Mucosa of stomach (tissue), 1 donor: ENCODE results near the gene PHRF1.
A peak's percentile ranks its signal among the peaks of the same experiment; 100 is the strongest.

Source experiments
- H3K27me3 ChIP-seq: one replicate; pipeline ENCODE4 v1.7.0; 2013; ENCODE audit warnings: mild to moderate bottlenecking, low read length; ENCODE audit not compliant: control insufficient read depth, insufficient read depth
- H3K36me3 ChIP-seq: one replicate; pipeline ENCODE4 v1.7.0; 2013; ENCODE audit warnings: low read length; ENCODE audit not compliant: control insufficient read depth, insufficient read depth
- H3K4me1 ChIP-seq: one replicate; pipeline ENCODE4 v1.7.0; 2013; ENCODE audit warnings: mild to moderate bottlenecking, low read length; ENCODE audit not compliant: control insufficient read depth, insufficient read depth
- H3K4me3 ChIP-seq: one replicate; pipeline ENCODE4 v1.7.0; 2013; ENCODE audit warnings: low read length
- H3K9ac ChIP-seq: one replicate; pipeline ENCODE4 v1.7.0; 2013; ENCODE audit warnings: mild to moderate bottlenecking, low read length, moderate library complexity
- H3K9me3 ChIP-seq: one replicate; pipeline ENCODE4 v1.7.0; 2013; ENCODE audit warnings: mild to moderate bottlenecking, low read length, moderate library complexity; ENCODE audit not compliant: control insufficient read depth
- donor health status: Pancreatic carcinoma.

The PHRF1 gene

DNA sequence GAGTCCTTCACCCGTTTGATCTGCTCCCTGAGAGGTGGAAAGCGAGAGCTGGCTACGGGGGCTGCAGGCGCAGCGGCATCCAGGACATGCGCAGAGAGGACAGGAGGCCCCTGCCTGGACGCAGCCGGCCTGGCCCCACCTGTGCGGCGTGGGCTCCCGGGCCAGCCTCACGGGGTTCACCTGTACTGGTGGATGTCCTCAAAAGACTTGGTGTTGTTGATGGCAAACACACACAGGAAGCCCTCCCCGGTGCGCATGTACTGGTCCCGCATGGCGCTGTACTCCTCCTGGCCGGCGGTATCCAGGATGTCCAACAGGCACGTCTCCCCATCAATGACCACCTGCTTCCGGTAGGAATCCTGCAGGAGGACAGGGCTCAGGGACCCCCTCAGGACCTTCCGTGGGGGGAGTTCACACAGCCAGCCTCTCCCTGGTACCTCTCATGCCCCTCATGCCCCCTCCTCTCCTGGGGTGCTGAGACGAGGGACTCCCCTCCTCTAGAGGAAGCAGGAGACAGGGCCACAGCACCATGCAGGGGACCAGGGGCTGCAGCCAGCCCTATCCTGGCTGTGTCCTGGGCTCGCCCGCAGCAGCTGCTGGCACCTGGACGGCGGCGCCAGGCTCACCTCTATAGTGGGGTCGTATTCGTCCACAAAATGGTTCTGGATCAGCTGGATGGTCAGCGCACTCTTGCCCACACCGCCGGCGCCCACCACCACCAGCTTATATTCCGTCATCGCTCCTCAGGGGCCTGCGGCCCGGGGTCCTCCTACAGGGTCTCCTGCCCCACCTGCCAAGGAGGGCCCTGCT is 42.5 kb upstream of the PHRF1 start:
- Histone ChIP-seq H3K9me3 (no peaks in the 10 kb centered on the region), H3K27me3 (peaks cover 6% of the 10 kb centered on the region), H3K4me3 (no peak overlapping the region), H3K4me1 (peaks cover 37% of the 10 kb centered on the region), H3K9ac (no peak overlapping the region), H3K36me3 (peaks cover 13% of the 10 kb centered on the region)

GRCh38 chr11:534396-535209 is 41.7 kb upstream of the PHRF1 start:
- peaks cover 37% of the 10 kb centered on the region for H3K4me1 ChIP-seq
- H3K9ac ChIP-seq, result peak overlapping the region; percentile 64

GRCh38 chr11:535210-535518 is 41.1 kb upstream of the PHRF1 start:
- H3K36me3 ChIP-seq, result peaks cover 13% of the 10 kb centered on the region
- peaks cover 37% of the 10 kb centered on the region for H3K4me1 ChIP-seq
- peaks cover 6% of the 10 kb centered on the region for H3K27me3 ChIP-seq
- no peak overlapping the region for H3K9ac ChIP-seq
- no peak overlapping the region for H3K4me3 ChIP-seq
- no peaks in the 10 kb centered on the region for H3K9me3 ChIP-seq

More at GRCh38 chr11:534396-535209, 41.7 kb upstream of the PHRF1 start:
- Histone ChIP-seq H3K4me3 (peak overlapping the region; percentile 33), H3K27me3 (peaks cover 6% of the 10 kb centered on the region), H3K9me3 (no peaks in the 10 kb centered on the region), H3K36me3 (peaks cover 13% of the 10 kb centered on the region)

DNA sequence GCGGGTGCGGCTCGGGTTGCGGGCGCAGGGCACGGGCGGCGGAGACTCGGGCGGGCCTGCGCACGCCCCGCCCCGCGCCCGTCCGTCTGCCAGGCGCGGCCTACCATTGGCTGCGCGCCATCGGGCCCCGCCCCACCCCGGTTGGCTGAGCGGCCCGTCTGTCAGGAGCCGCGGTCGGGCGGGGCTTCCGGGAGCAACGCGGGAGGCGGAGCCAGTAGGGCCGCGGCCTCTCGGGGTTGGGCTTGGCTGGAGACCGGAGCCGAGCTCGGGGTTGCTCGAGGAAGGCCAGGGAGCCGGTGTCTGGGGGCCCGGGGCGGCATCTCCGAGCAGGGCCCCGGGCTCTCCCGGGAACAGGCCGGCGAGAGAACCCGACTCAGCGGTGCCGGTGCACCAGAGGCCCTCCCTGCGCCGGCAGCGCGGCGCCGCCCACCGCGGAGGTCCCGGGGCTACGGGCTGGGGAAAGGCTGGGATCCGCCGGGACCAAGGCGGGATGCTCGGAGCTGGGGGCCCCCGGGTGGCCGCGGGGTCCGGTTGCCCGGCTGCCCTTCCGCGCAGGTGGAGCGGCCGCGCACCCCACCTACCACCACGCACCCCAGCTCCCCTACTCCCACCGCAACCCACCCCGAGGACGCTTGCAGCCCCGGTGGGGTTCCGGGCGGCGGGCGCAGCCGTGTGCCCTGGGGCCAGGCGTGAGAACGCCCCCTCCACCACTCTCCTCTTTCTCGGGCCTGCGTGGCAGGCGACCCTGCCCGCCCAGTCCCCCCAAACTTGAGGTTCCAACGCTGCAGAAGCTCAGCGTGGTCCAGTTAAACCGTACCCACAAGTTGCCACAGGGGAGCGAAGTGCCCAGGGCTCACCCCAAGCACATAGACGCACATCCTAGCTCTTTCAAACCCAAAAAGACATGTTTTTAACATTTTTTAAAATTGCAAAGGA is 40.5 kb upstream of the PHRF1 start, which contains the start of gene HRAS:
Gene HRAS (minus strand): TSS at position 58 of the 936 bp plus-strand sequence.
- H3K4me1 ChIP-seq, result peaks cover 37% of the 10 kb centered on the region
- peak within 1 kb of the TSS; percentile 41 for H3K4me3 ChIP-seq
- H3K36me3 ChIP-seq, result peaks cover 13% of the 10 kb centered on the region
- H3K9me3 ChIP-seq, result no peaks in the 10 kb centered on the region
- peak within 1 kb of the TSS; percentile 64 for H3K9ac ChIP-seq
- peaks cover 6% of the 10 kb centered on the region for H3K27me3 ChIP-seq

DNA sequence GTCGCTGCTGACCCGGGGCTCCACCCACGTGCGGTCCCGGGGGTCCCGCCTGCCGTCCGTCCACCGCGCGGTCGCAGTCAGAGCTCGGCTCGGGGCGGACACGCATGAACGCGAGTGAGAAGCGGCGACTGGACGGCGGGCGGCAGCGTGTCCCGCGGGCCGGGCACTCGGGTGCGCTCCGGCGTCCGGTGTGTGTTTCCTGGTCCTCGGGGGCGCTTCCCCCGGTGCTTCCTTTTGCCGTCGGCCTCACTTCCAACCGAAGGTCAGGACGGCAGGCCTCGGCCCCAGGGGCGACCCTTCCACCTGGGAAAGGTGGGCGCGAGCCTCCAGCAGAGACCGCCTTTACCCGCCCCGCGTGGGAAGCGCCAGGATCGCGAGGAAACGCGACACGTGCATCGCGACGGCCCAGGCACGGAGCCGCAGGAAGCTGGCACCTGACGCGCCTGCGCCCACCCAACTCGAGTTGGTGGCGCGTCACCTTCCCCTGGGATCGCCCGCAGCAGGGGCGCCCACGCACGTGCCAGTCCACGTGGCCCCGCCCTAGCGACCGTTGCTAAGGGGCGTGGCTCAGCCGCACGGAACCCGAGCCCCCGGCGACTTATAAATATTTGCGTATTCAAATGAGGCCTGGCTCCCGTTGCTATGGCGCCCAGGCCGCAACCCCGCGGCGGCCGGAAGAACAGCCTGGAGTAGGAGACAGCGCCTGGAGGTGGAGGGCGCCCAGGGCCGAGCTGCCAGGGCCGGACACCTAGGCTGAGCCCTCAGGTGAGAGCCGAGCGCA is 39.2 kb upstream of the PHRF1 start, which contains the start of gene LRRC56:
Gene LRRC56 (plus strand): TSS at position 687 of the 781 bp plus-strand sequence. CDS start 3,158 bp downstream, outside the sequence.
- Histone ChIP-seq H3K9me3 (no peaks in the 10 kb centered on the region), H3K9ac (peak within 1 kb of the TSS; percentile 31), H3K4me3 (peak within 1 kb of the TSS; percentile 11), H3K4me1 (peaks cover 37% of the 10 kb centered on the region), H3K36me3 (peaks cover 8% of the 10 kb centered on the region), H3K27me3 (peaks cover 6% of the 10 kb centered on the region)

DNA sequence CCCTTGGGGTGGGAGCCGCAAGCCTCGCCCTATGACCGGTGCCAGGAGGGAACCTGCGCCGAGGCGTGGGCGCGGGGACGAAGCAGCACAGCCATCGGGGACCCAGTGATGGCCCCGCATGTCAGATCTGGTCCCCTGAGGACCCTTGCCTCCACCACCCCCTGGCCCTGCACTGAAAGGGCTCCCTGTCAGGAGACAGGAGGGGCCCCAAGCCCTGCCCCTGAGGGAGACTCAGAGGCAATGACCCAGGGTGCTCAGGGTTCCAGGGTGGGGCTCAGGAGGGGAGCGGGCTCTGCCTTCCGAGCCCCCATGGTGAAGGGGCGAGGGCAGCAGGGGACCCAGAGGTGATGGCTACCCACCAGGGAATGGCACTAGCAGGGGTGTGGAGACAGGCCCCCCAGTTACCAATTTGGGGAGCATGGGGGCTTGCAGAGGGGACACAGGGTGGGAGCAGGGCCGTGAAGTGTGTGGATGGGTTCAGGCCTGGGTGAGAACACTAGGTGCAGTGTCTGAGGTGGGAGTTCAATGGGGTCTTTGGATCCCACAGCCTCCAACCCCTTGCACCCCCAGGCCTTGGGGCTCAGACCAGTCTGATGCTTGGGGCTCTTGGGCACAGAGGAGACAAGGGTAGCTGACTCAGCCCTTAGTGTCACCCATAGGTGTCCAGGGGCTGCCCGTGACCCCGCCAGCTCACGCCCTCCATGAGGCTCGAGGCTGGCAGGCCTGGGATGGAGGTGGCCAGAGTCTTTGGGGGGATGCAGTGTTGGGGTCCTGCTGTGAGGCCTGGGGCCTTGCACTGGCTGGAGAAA is 38.4 kb upstream of the PHRF1 start:
- Histone ChIP-seq H3K27me3 (peaks cover 6% of the 10 kb centered on the region), H3K9me3 (no peaks in the 10 kb centered on the region), H3K4me1 (peaks cover 33% of the 10 kb centered on the region), H3K36me3 (peaks cover 5% of the 10 kb centered on the region), H3K9ac (peak overlapping the region; percentile 31), H3K4me3 (peak overlapping the region; percentile 11)

GRCh38 chr11:538431-539051 is 37.7 kb upstream of the PHRF1 start:
- peaks cover 30% of the 10 kb centered on the region for H3K4me1 ChIP-seq

GRCh38 chr11:539971-540481 is 36.2 kb upstream of the PHRF1 start:
- Histone ChIP-seq H3K4me3 (no peak overlapping the region), H3K4me1 (peaks cover 30% of the 10 kb centered on the region), H3K27me3 (peaks cover 6% of the 10 kb centered on the region), H3K9me3 (no peaks in the 10 kb centered on the region), H3K9ac (no peak overlapping the region), H3K36me3 (no peaks in the 10 kb centered on the region)

More at GRCh38 chr11:538431-539051, 37.7 kb upstream of the PHRF1 start:
- Histone ChIP-seq H3K4me3 (no peak overlapping the region), H3K27me3 (peaks cover 6% of the 10 kb centered on the region), H3K36me3 (peaks cover 2% of the 10 kb centered on the region), H3K9ac (no peak overlapping the region), H3K9me3 (no peaks in the 10 kb centered on the region)

GRCh38 chr11:540583-541432 is 35.5 kb upstream of the PHRF1 start:
- H3K9ac ChIP-seq, result no peak overlapping the region
- no peaks in the 10 kb centered on the region for H3K36me3 ChIP-seq
- peaks cover 31% of the 10 kb centered on the region for H3K4me1 ChIP-seq
- H3K27me3 ChIP-seq, result peaks cover 6% of the 10 kb centered on the region
- H3K4me3 ChIP-seq, result no peak overlapping the region
- no peaks in the 10 kb centered on the region for H3K9me3 ChIP-seq
